Tibial artery (tissue), 4 donors: Measurements from ENCODE around the gene BCL2L2.
"Not testable (repeated sequence)": the region's sequence is repeated elsewhere in the genome, so short reads cannot be mapped to it uniquely, and the experiment has no call there.

ENCODE experiments used
- DNase-seq, 2 donors: peaks; one replicate each; pipeline ENCODE4 v3.0.0-alpha.2; 2019
- H3K27ac ChIP-seq, 2 donors: fragments of 200-600 bp; sonication (generic) in 1 of 2; 1 replicate in 1 of 2; 2 replicates in 1 of 2; pipeline ENCODE4 v1.5.1; 2018 to 2019; ENCODE audit warnings: mild to moderate bottlenecking in 1 of 2
- H3K27me3 ChIP-seq, 2 donors: fragments of 200-600 bp; sonication (generic) in 1 of 2; one replicate each; pipeline versions ENCODE4 v1.5.1 to v1.6.0; 2016 to 2019
- H3K36me3 ChIP-seq, 3 donors: fragments of 200-600 bp; sonication (generic) in 2 of 3; one replicate each; pipeline ENCODE4 v1.5.1; 2016 to 2019; ENCODE audit warnings: mild to moderate bottlenecking in 2 of 3
- H3K4me1 ChIP-seq, 4 donors: fragments of 200-600 bp; sonication (generic) in 2 of 4; 1 replicate in 3 of 4; 2 replicates in 1 of 4; pipeline ENCODE4 v1.5.1; 2016 to 2019
- H3K4me3 ChIP-seq, 2 donors: fragments of 200-600 bp; sonication (generic) in 1 of 2; 1 replicate in 1 of 2; 2 replicates in 1 of 2; pipeline ENCODE4 v1.5.1; 2018 to 2019; ENCODE audit warnings: mild to moderate bottlenecking in 2 of 2
- H3K9me3 ChIP-seq, 3 donors: fragments of 200-600 bp; sonication (generic) in 1 of 3; one replicate each; pipeline ENCODE4 v1.5.1; 2016 to 2019
- CTCF ChIP-seq, 2 experiments: fragments of 200-600 bp in 1 of 2; fragments of 450-650 bp in 1 of 2; IDR thresholded peaks; one replicate each; pipeline ENCODE4 v1.5.1; 2017 to 2019; ENCODE audit warnings: antibody characterized with exemption in 2 of 2, mild to moderate bottlenecking in 1 of 2, moderate library complexity in 1 of 2
- intact Hi-C: fragments of 100-400 bp; cut with DNase I; formaldehyde crosslinking; loops from one replicate; pipeline ENCODE4 v1.15.0; 2023; ENCODE audit warnings: low total_unique reads

BCL2L2 gene

GRCh38 chr14:23324993-23325392 is 18.4 kb downstream of the BCL2L2 start:
- Histone ChIP-seq H3K27ac (no peak overlapping the region), H3K4me3 (no peak overlapping the region), H3K9me3 (no peaks in the 10 kb centered on the region), H3K27me3 (no peaks in the 10 kb centered on the region), H3K4me1 (peaks cover 0 to 25% (median 15%) of the 10 kb centered on the region in 4 donors), H3K36me3 (peaks cover 25 to 28% (median 27%) of the 10 kb centered on the region in 3 donors)
- intact Hi-C loops: loop anchor here (5.0 to 10.0 kb wide), 4 partner anchors 42 to 230 kb away; partner anchors contain the start of genes EFS, NGDN, THTPA and ZFHX2
- no peak for DNase-seq
- TF ChIP-seq CTCF (IDR thresholded peaks at IDR 0.05): no peak

- not testable (repeated sequence) for H3K4me3 ChIP-seq, H3K27me3 ChIP-seq, H3K27ac ChIP-seq, DNase-seq, H3K9me3 ChIP-seq
- Histone ChIP-seq H3K4me1 (peaks cover 0 to 19% (median 12%) of the 10 kb centered on the region in 4 donors), H3K36me3 (peaks cover 25 to 28% (median 27%) of the 10 kb centered on the region in 3 donors)
- intact Hi-C loops: loop anchor here (2.0 to 10.0 kb wide), 4 partner anchors 55 to 229 kb away; partner anchors contain the start of genes NGDN, THTPA and ZFHX2
These were observed 19.1 kb downstream of the BCL2L2 start for GRCh38 chr14:23325746-23326145.

GRCh38 chr14:23326491-23327332 is 20.1 kb downstream of the BCL2L2 start:
- Histone ChIP-seq H3K4me3 (no peak overlapping the region), H3K27me3 (no peaks in the 10 kb centered on the region), H3K27ac (no peak overlapping the region), H3K4me1 (peaks cover 0 to 19% (median 12%) of the 10 kb centered on the region in 4 donors), H3K9me3 (no peaks in the 10 kb centered on the region), H3K36me3 (peaks cover 25 to 28% (median 27%) of the 10 kb centered on the region in 3 donors)
- TF ChIP-seq CTCF (IDR thresholded peaks at IDR 0.05): no peak
- no peak for DNase-seq
- intact Hi-C loops: loop anchor here (2.0 to 10.0 kb wide), 4 partner anchors 54 to 228 kb away; partner anchors contain the start of genes NGDN, THTPA and ZFHX2

- peak in 1 of 2 donors; percentile 67 for DNase-seq
- peak; percentile 79 to 90 for TF ChIP-seq CTCF (IDR thresholded peaks at IDR 0.05)
- Histone ChIP-seq H3K4me3 (no peak overlapping the region), H3K27me3 (no peaks in the 10 kb centered on the region), H3K9me3 (no peaks in the 10 kb centered on the region), H3K4me1 (peaks cover 0 to 9% (median 2%) of the 10 kb centered on the region in 4 donors), H3K27ac (no peak overlapping the region), H3K36me3 (peaks cover 24% of the 10 kb centered on the region in 3 donors)
- intact Hi-C loops: loop anchor here (2.0 to 10.0 kb wide), 4 partner anchors 53 to 227 kb away; partner anchors contain the start of genes NGDN, THTPA and ZFHX2
These were observed 21.5 kb downstream of the BCL2L2 start for GRCh38 chr14:23327947-23328744.

GRCh38 chr14:23335623-23336022 is 29.0 kb downstream of the BCL2L2 start:
- no peaks in the 10 kb centered on the region for H3K27me3 ChIP-seq
- no peaks in the 10 kb centered on the region for H3K36me3 ChIP-seq
- no peak overlapping the region for H3K27ac ChIP-seq
- TF ChIP-seq CTCF (IDR thresholded peaks at IDR 0.05): no peak
- no peak overlapping the region for H3K4me3 ChIP-seq
- H3K4me1 ChIP-seq: no peaks in the 10 kb centered on the region
- no peaks in the 10 kb centered on the region for H3K9me3 ChIP-seq
- intact Hi-C loops: no loop called here
- DNase-seq: no peak
